IMR-90 (cell line): ENCODE measurements around the gene TFPI. TPM values are rescaled to one million over a fixed set of nuclear protein-coding genes. Genes with fewer than 3 reads are reported as not detected.

Experiments
- ATAC-seq: fragments of 200-7000 bp; cut with Tn5 transposase; 2 replicates; pipeline ENCODE4 v1.9.1; 2020; ENCODE audit warnings: low read depth, mild to moderate bottlenecking, moderate library complexity
- BruUV-seq: library from RNA; stranded (reverse); fragments of 400-500 nt; replicated peaks from 2 replicates; lab custom pipeline; 2021; lab: Mats Ljungman, UMichigan
- CTCF ChIA-PET: fragments of 300-600 bp; formaldehyde crosslinking; extraction: SDS; loops from one replicate; lab custom pipeline; 2021; ENCODE audit warnings: antibody characterized with exemption; lab: Yijun Ruan, JAX
- POLR2A ChIA-PET: fragments of 300-600 bp; sonication (Branson Sonifier 250); formaldehyde crosslinking; loops from one replicate; lab custom pipeline; 2022; ENCODE audit warnings: antibody characterized with exemption; ENCODE audit not compliant: unreplicated experiment; lab: Charles Lee
- DNase-seq: peaks from one replicate; pipeline ENCODE4 v3.0.0; 2013
- H2AFZ ChIP-seq: replicated peaks from 2 replicates; pipeline ENCODE3; 2013; ENCODE audit warnings: low read length, mild to moderate bottlenecking; ENCODE audit not compliant: poor library complexity
- H2AK5ac ChIP-seq: 2 replicates; pipeline ENCODE4 v1.6.1; 2013; ENCODE audit warnings: low read depth, low read length, inconsistent platforms
- H2AK9ac ChIP-seq: replicated peaks from 2 replicates; pipeline ENCODE3; 2013; ENCODE audit warnings: mild to moderate bottlenecking, low read depth, low read length, moderate library complexity; ENCODE audit not compliant: poor library complexity
- H2BK120ac ChIP-seq: 2 replicates; pipeline ENCODE4 v1.6.1; 2013; ENCODE audit warnings: low read depth, low read length, inconsistent platforms
- H2BK15ac ChIP-seq: 3 replicates; pipeline ENCODE4 v1.6.1; 2013; ENCODE audit warnings: low read depth, low read length, inconsistent platforms
- H2BK20ac ChIP-seq: 2 replicates; pipeline ENCODE4 v1.6.1; 2013; ENCODE audit warnings: low read depth, mild to moderate bottlenecking, inconsistent platforms, low read length, moderate library complexity
- H2BK5ac ChIP-seq: 2 replicates; pipeline ENCODE4 v1.6.1; 2013; ENCODE audit warnings: mild to moderate bottlenecking, low read depth, low read length, inconsistent platforms; ENCODE audit not compliant: poor library complexity, severe bottlenecking
- H3K14ac ChIP-seq: replicated peaks from 2 replicates; pipeline ENCODE4 v1.6.1; 2013; ENCODE audit warnings: low read depth, low read length, inconsistent platforms
- H3K18ac ChIP-seq: 2 replicates; pipeline ENCODE4 v1.6.1; 2013; ENCODE audit warnings: low read depth, low read length, control low read depth
- H3K23ac ChIP-seq: 2 replicates; pipeline ENCODE4 v1.6.1; 2013; ENCODE audit warnings: low read depth, low read length, inconsistent platforms
- H3K27ac ChIP-seq: 2 replicates; pipeline ENCODE4 v1.5.1; 2013; ENCODE audit warnings: mild to moderate bottlenecking, control low read depth, low read length; ENCODE audit not compliant: insufficient read depth
- H3K27me3 ChIP-seq: 2 replicates; pipeline ENCODE4 v1.6.1; 2013; ENCODE audit warnings: low read length; ENCODE audit not compliant: control insufficient read depth, insufficient read depth
- H3K36me3 ChIP-seq: 2 replicates; pipeline ENCODE4 v1.6.1; 2013; ENCODE audit warnings: low read length, mixed read lengths; ENCODE audit not compliant: control insufficient read depth, insufficient read depth
- H3K4ac ChIP-seq: 2 replicates; pipeline ENCODE4 v1.6.1; 2013; ENCODE audit warnings: low read depth, low read length, inconsistent platforms
- H3K4me1 ChIP-seq: 2 replicates; pipeline ENCODE4 v1.6.1; 2013; ENCODE audit warnings: low read length, mixed read lengths; ENCODE audit not compliant: control insufficient read depth, insufficient read depth
- H3K4me2 ChIP-seq: 2 replicates; pipeline ENCODE4 v1.6.1; 2013; ENCODE audit warnings: low read depth, mild to moderate bottlenecking, control low read depth, low read length, moderate library complexity
- H3K4me3 ChIP-seq: 2 replicates; pipeline ENCODE4 v1.5.1; 2013; ENCODE audit warnings: low read depth, mild to moderate bottlenecking, control low read depth, low read length, moderate library complexity; ENCODE audit not compliant: insufficient read depth
- H3K56ac ChIP-seq: 2 replicates; pipeline ENCODE4 v1.6.1; 2013; ENCODE audit warnings: low read length, inconsistent platforms; ENCODE audit not compliant: insufficient read depth; ENCODE audit errors: extremely low read depth
- H3K79me1 ChIP-seq, 2 experiments: 2 replicates each; pipeline ENCODE4 v1.6.1; 2013; ENCODE audit warnings: low read length in 2 of 2, inconsistent platforms in 1 of 2, low read depth in 1 of 2
- H3K9ac ChIP-seq: 2 replicates; pipeline ENCODE4 v1.6.1; 2013; ENCODE audit warnings: low read depth, low read length, control low read depth
- H3K9me1 ChIP-seq: 2 replicates; pipeline ENCODE4 v1.6.1; 2013; ENCODE audit warnings: low read length, inconsistent platforms; ENCODE audit not compliant: insufficient read depth
- H3K9me3 ChIP-seq: 2 replicates; pipeline ENCODE4 v1.6.1; 2013; ENCODE audit warnings: low read length; ENCODE audit not compliant: control insufficient read depth, insufficient read depth
- H4K20me1 ChIP-seq: 2 replicates; pipeline ENCODE4 v1.6.1; 2013; ENCODE audit warnings: low read length, inconsistent platforms; ENCODE audit not compliant: insufficient read depth
- H4K5ac ChIP-seq: 2 replicates; pipeline ENCODE4 v1.6.1; 2013; ENCODE audit warnings: mild to moderate bottlenecking, low read depth, low read length, control low read depth
- H4K8ac ChIP-seq, 2 experiments: 2 replicates each; pipeline ENCODE4 v1.6.1; 2013; ENCODE audit warnings: low read depth in 2 of 2, low read length in 2 of 2, control low read depth in 1 of 2, inconsistent platforms in 1 of 2
- H4K91ac ChIP-seq: 2 replicates; pipeline ENCODE4 v1.6.1; 2013; ENCODE audit warnings: low read depth, low read length, inconsistent platforms; ENCODE audit not compliant: insufficient read depth
- BHLHE40 ChIP-seq: fragments of 150-350 bp; IDR thresholded peaks from 2 replicates; pipeline ENCODE4 v1.6.1; 2016; ENCODE audit warnings: mild to moderate bottlenecking, low read depth, low read length
- FOS ChIP-seq: fragments of 150-350 bp; IDR thresholded peaks from 2 replicates; pipeline ENCODE4 v1.6.1; 2016; ENCODE audit warnings: low read depth, low read length
- RAD21 ChIP-seq: IDR thresholded peaks from 2 replicates; pipeline ENCODE4 v1.6.1; 2012; ENCODE audit warnings: low read length, improper control_type of control experiment
- SMC3 ChIP-seq: fragments of 150-350 bp; IDR thresholded peaks from 2 replicates; pipeline ENCODE4 v1.6.1; 2016; ENCODE audit warnings: low read depth, mild to moderate bottlenecking, antibody characterized with exemption, low read length, moderate library complexity
- USF2 ChIP-seq: fragments of 150-350 bp; IDR thresholded peaks from 2 replicates; pipeline ENCODE4 v1.6.1; 2017; ENCODE audit warnings: mild to moderate bottlenecking, antibody characterized with exemption, low read length, low read depth
- WGBS, 2 experiments: methylation state at CpG; one replicate each; pipeline versions ENCODE4 v1.1.5 to v1.1.7; 2013; ENCODE audit warnings: missing lambda C conversion rate in 2 of 2; ENCODE audit not compliant: insufficient read length in 1 of 2; ENCODE audit errors: extremely low coverage in 2 of 2; 5-methylcytosine and 5-hydroxymethylcytosine counted together
- dilution Hi-C: fragments of 300-500 bp; cut with HindIII; formaldehyde crosslinking; loops from one replicate; pipeline ENCODE4 v1.14.3; 2018; ENCODE audit warnings: low sequenced_read_pairs; ENCODE audit not compliant: unreplicated experiment
- in situ Hi-C: fragments of 300-500 bp; cut with MboI; formaldehyde crosslinking; loops from 3 replicates; pipeline ENCODE4 v1.14.3; 2019; ENCODE audit warnings: low sequenced_read_pairs, inconsistent platforms, mixed read lengths
- intact Hi-C: fragments of 100-400 bp; cut with micrococcal nuclease; formaldehyde crosslinking; loops from 2 replicates; pipeline ENCODE4 v1.10.0; 2022
- polyA plus RNA-seq, 3 experiments: library from polyadenylated mRNA; depleted of rRNA; stranded (reverse); fragments of >200 nt; gene quantifications; 2 replicates each; pipeline ENCODE4 v1.2.3, GENCODE V29; 2012; ENCODE audit warnings: low replicate concordance in 1 of 3
- total RNA-seq: library from RNA; depleted of rRNA; stranded (reverse); fragments of >200 nt; gene quantifications from 2 replicates; pipeline ENCODE4 v1.2.3, GENCODE V29; 2012
- TF ChIP-seq, protein P1 (sequence below): conservative IDR thresholded peaks from 2 replicates; pipeline ENCODE4 v1.5.1; 2012; ENCODE audit warnings: mild to moderate bottlenecking, low read depth, low read length, improper control_type of control experiment

Gene TFPI
- total and polyA plus RNA-seq, 2 of the 4 experiments (the other 2 are of a cell fraction): 33.9 to 83.0 TPM

- TF ChIP-seq USF2: no peak
Measured at GRCh38 chr2:187581125-187581896, 27.1 kb upstream of the TFPI start (continued).

DNA sequence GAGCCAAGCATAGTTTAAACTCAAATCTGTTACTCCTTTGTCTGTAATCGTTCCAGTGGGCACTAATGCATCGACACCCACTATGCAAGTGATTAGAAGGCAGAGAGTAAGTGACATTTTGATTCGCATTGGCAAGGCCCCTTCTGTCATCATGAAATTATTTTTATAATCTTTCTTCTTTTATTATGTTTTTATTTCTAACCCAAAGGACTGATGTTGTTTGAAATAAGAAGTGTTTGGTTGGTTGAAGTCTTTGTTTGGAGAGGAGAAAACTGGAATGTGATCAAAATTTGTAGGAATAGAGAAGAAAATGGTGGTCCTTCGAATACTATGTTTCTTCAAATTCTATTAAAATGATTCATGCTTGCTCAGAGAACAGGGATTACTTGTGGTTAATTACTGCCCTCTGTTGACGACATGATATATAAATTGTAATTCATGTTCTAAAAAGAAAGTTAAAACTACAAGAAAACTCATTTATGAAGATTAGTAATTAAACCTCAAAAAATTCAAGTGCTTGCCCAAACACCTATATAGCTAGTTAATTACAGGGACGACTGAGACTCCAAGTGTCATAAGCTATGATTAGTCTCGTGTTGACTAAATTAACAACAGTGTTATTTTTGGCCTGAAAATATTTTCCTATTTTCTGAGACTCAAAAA lies 26.4 kb upstream of the TFPI start:
- Histone ChIP-seq H3K4me1 (peaks cover 8% of the 10 kb centered on the region), H3K9me1 (peaks cover 6% of the 10 kb centered on the region), H3K23ac (peak overlapping the region; percentile 81; the same call in 1 of the 2 replicates), H3K4me2 (peak overlapping the region; percentile 98), H3K14ac (peak overlapping the region; percentile 98), H3K4me3 (peak overlapping the region; percentile 46), H2AK9ac (peak overlapping the region; percentile 70), H3K27ac (peak overlapping the region; percentile 85; the same call in 1 of the 2 replicates), H4K5ac (peak overlapping the region; percentile 85; the same call in 1 of the 2 replicates), H3K4ac (peak overlapping the region; percentile 97), H4K8ac (peak overlapping the region; percentile 77 to 99), H4K91ac (peak overlapping the region; percentile 81), H3K9me3 (no peaks in the 10 kb centered on the region), H3K27me3 (no peaks in the 10 kb centered on the region), H3K18ac (peak overlapping the region; percentile 94), H3K9ac (peak overlapping the region; percentile 70; the same call in 1 of the 2 replicates), H2BK120ac (peak overlapping the region; percentile 97), H3K56ac (no peak overlapping the region), H2AFZ (peak overlapping the region; percentile 81), H3K36me3 (no peaks in the 10 kb centered on the region), H2BK20ac (peak overlapping the region; percentile 98), H2BK15ac (peak overlapping the region; percentile 100), H2BK5ac (peak overlapping the region; percentile 97), H4K20me1 (no peaks in the 10 kb centered on the region), H2AK5ac (peak overlapping the region; percentile 99), H3K79me1 (no peaks in the 10 kb centered on the region; a peak in 1 of 4 replicates)
- intact Hi-C loops: loop anchor here (1.0 to 5.0 kb wide), 4 partner anchors 80 to 1832 kb away; no protein-coding TSS in a partner anchor
- in situ Hi-C loops: loop anchor here (10.0 kb wide), 1 partner anchor 1834 kb away; no protein-coding TSS in a partner anchor
- DNase-seq (peak; percentile 85), ATAC-seq (peak; percentile 73)
- no CpG with 5 or more reads among the region's 7 CpGs for WGBS, 2 experiments
- ChIA-PET CTCF (interaction anchor here (0.6 to 8.8 kb wide), 11 partner anchors 12 to 270 kb away, joined by 3 to 134 read pairs (median 3); no protein-coding TSS in a partner anchor), POLR2A (no interaction called here)
- dilution Hi-C loops: no loop called here
- TF ChIP-seq SMC3 (peak; percentile 85), FOS (peak; percentile 47; the same call in 1 of the 2 replicates), BHLHE40 (no peak), RAD21 (peak; percentile 81)
- TF ChIP-seq, protein P1, sequence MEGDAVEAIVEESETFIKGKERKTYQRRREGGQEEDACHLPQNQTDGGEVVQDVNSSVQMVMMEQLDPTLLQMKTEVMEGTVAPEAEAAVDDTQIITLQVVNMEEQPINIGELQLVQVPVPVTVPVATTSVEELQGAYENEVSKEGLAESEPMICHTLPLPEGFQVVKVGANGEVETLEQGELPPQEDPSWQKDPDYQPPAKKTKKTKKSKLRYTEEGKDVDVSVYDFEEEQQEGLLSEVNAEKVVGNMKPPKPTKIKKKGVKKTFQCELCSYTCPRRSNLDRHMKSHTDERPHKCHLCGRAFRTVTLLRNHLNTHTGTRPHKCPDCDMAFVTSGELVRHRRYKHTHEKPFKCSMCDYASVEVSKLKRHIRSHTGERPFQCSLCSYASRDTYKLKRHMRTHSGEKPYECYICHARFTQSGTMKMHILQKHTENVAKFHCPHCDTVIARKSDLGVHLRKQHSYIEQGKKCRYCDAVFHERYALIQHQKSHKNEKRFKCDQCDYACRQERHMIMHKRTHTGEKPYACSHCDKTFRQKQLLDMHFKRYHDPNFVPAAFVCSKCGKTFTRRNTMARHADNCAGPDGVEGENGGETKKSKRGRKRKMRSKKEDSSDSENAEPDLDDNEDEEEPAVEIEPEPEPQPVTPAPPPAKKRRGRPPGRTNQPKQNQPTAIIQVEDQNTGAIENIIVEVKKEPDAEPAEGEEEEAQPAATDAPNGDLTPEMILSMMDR: peak; percentile 77
- no TSS peak for BruUV-seq
